NK-92 treated with Interleukin-12 subunit alpha and Interleukin-12 subunit beta, amount 100 ng/mL, for 24 hours (cell line): ENCODE data around the gene MKRN1.
"Not testable (repeated sequence)": the region's sequence is repeated elsewhere in the genome, so short reads cannot be mapped to it uniquely, and the experiment has no call there.

Source experiments
- DNase-seq: peaks from one replicate; lab custom pipeline; 2025; lab: John Stamatoyannopoulos, UW

The MKRN1 gene

GRCh38 chr7:140484951-140485499, 5.7 kb upstream of the MKRN1 start:
- DNase-seq = no peak

DNA sequence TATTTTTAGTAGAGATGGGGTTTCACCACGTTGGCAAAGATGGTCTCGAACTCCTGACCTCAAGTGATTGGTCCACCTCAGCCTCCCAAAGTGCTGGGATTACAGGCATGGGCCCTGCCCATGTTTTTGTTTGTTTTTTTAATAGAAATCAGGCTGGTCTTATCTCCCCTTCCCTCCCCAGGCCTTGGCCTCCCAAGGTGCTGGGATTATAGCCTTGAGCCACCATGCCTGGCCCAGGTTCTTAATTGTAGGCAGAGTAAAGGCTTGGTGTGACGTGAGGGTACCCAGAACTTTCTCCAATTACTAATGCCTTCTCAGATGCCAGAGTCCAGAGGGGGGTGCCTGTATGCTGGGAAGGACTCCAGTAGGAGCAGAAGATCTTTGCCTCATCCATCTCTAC, 5.2 kb upstream of the MKRN1 start:
- DNase-seq = no peak

DNA sequence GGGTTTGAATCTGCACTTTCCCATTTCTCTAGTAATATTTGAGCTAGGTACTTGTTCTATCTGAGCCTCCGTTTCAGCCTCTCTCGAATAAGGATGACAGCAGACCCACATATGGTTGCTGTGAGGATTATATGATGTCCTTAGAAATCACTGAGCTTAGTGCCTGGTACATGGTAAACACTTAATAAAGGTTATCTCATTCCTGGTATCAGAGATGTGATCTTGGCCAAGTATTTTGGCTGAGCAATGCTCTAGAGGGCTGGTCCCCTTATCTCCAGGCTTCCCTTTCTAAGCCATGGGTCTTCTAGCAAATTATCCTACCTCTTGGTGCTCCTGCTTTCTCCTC, 407 bp upstream of the MKRN1 start:
- no peak for DNase-seq

GRCh38 chr7:140478246-140479061, 851 bp downstream of the MKRN1 start:
- no peak for DNase-seq

GRCh38 chr7:140476698-140477261, 2.5 kb downstream of the MKRN1 start:
- no peak for DNase-seq

DNA sequence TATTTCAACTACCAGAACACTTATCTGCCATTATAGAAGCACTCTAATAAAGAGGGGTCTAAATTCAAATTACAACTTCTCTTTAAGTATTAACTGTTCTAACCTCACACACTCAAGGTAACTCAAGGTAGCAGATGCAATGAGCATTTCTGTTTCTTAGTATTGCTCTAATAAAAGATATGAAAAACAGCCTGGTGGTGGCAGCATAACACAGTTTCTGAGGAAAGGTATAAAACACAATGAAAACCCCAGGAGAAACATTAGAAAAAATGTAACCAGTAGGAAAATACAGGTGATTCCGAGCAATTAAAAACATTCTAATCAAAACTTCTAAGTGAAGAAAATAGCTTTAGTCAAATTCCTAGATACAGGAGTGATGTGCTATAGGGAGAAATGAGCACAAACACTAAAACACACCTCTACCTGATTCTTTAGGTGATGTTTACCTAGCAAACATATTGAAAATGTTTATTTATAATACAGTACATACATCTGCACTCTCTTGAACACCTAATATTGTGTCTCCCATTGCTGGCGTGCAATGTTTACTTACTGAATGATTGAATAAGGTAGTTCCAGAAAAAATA, 3.5 kb downstream of the MKRN1 start:
- DNase-seq = peak; percentile 12

- no peak for DNase-seq
Observed at GRCh38 chr7:140463111-140463510, 16.2 kb downstream of the MKRN1 start.

DNA sequence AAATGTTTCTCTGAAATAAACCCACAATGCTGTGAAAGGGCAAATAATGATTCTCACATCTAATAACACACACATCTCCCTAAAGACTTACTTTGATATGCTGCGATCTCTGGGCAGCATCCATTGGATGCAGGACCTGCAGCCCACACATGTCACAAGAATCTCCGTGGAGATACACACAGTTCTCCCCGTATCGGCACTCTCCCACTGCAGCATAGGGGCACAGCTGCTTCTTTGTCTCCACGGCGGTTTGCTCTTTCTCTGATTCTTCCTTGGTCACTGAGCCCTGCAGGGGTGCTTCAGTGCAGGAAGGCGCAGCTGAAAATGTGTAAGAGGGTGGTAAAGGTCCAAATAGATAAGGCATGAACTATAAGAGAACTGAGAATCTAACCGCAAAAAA, 20.4 kb downstream of the MKRN1 start:
- no peak for DNase-seq

GRCh38 chr7:140458201-140458600, 21.1 kb downstream of the MKRN1 start:
- no peak for DNase-seq

DNA sequence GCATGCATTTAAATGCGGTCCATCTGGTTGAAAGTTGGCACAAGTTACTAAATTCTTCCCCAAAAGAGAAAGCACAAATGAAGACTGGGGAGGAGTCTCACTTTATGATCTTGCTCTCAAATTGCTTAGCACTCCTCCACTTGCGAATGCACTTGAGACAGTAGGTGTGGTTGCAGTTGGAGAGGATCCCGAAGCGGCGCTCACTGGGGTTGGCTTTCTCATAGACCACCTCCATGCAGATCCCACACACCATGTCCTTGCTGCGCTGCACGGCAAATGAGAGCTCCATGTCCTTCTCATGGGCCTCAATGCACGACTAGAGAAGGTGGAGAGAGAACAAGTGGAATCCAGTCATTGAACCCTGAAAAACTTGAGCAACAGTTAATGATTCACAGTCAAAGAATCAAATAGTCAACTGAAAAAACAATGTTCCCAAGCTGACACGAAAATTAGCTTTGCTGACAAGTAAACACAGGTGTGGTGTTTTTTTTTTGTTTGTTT, 22.7 kb downstream of the MKRN1 start:
- DNase-seq = no peak

GRCh38 chr7:140455743-140456142, 23.6 kb downstream of the MKRN1 start:
- no peak for DNase-seq

DNA sequence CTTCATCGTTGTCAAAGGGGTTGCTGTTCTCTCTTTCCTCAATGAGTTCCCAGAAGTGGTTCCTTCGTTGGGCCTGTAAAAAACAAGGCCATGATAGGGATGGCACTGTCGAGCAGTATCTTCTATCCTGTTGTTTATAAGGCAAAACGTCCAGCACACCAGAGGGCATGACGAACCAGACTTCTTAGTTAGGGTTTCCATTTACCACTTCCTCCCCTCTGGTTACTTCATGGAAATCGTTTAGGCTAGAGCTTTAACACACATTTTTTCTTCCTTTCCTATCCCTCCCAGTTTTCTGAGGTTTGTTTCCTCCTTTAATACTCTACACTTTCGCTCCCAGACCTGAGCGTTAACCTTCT, 24.7 kb downstream of the MKRN1 start:
- no peak for DNase-seq

DNA sequence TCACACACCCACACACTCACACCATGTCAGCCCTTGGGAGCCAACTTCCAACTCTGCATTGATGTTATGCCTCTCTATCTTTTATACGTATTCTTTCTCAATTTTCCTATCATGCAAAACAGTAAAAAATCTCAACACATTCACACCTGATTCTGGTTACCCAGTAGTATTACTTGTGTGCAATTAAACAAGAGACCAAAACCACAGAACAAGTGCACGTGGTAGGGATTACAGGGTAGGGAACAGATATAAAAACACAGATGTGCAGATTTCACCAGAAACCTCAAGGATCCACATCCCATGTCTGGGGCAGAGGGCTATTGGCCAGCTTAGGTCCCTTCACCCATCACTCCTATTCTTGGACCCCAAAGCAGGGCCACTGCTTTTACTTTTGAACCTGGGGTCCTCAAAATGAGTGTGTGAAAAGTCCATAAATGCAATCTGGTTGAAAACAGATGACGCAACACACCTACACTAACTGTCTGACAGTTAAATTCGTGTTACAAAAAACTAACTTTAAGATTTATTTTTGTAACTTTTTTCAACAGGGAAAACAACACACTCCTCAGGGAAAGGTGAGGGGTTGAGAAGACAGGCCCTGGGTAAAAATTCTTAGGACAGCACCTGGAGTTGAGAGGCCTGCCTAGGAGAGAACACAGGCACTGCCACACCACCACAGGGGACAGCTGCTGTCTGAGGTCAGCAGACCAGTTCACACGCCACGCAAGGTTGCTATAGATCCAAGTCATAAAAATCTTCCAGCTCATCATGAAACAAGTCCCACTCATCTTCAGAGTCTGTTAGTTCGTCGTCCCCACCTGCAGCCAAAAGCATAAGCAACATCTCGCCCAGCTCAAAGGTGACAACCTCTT, 25.3 kb downstream of the MKRN1 start:
- not testable (repeated sequence) for DNase-seq

GRCh38 chr7:140453273-140453672, 26.0 kb downstream of the MKRN1 start:
- DNase-seq = no peak

DNA sequence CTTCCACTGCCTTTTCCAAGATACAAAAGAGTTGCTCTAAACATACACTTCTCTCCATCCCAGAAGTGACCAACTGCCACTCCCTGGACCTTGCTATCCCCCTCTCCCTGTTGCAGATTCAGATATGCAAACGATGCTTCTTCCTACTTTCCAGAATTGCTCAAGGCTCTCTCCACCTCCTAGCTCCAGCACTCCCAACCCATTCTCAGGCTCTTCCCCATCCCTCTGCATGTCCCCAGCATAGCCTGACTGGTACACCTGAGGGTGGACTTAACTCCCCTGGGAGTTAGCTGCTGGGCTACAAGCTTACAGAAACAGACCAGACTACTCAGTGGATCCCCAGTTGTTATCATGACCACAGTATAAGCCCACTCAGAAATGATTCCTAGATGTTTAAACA, 27.6 kb downstream of the MKRN1 start:
- DNase-seq = no peak

- DNase-seq = no peak
Observed at GRCh38 chr7:140448781-140449480, 30.4 kb downstream of the MKRN1 start.

DNA sequence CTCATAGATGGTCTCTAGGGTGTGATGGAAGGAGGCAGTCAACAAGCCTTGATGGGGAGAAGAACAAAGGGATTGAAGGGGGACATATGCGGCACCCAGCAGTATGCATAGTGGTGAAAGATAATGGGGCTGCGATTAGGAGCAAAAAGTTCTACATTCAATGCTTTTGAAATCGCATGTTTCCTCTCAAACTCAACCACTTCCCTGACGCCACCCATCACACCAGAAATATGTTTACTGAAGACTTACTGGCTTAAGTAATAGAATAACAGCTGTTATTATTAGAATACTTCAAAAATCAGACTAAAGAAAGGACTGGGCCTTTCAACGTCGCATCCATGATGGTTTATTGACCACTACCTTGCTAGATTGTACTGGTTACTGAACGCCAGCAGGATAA, 31.5 kb downstream of the MKRN1 start:
- no peak for DNase-seq

DNA sequence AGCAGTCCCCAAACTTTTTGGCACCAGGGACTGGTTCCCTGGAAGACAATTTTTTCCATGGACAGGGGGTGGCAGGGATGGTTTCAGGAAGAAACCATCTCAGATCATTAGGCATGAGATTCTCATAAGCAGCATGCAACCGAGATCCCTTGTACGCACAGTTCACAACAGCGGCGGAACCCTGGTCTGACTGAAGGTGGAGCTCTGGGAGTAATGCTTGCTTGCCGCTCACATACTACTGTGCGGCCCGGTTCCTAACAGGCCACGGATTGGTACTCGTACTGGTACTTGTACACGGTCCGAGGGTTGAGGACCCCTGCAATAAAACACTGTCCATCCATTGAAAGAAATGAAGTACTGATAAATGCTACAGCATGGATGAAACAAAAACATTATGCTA, 32.8 kb downstream of the MKRN1 start:
- no peak for DNase-seq

DNA sequence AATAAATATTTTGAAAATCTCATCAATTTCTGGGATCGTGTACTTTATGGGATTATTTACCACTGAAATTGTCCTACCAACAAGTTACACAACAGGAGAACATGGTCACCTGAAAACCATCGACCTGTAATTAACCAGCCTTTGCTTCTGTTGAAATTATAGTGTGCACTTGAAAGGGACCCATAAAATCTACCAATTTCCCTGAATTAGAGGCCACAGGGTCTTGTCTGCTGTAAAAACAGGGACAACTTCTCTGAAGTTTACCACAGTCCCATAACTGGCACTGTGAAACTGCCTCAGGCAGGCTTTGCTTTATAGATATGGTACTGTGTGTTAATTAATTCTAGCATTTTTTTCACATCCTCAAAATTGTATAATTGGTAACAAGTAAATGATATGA, 37.8 kb downstream of the MKRN1 start:
- no peak for DNase-seq

DNA sequence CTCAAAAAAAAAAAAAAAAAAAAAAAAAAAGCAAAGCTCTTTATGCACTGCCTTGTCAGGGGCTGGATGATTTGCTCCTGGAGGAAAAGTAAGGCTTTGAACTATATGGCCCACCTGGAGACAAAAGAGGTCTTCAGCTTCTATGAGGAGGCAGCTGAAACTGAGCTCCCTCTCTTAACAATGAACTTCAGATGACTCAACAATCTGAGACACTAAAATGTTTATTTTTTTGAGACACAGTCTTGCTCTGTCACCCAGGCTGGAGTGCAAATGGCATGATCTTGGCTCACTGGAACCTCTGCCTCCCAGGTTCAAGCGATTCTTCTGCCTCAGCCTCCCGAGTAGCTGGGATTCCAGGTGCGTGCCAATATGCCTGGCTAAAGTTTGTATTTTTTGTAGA, 38.7 kb downstream of the MKRN1 start:
- DNase-seq = no peak

- no peak for DNase-seq
Observed at GRCh38 chr7:140439359-140439758, 39.9 kb downstream of the MKRN1 start.
